IMR-90 (cell line): Measurements from ENCODE around the gene TMEM158. TPM values are rescaled to one million over a fixed set of nuclear protein-coding genes. Genes with fewer than 3 reads are reported as not detected.

Source experiments
- ATAC-seq: fragments of 200-7000 bp; cut with Tn5 transposase; 2 replicates; pipeline ENCODE4 v1.9.1; 2020; ENCODE audit warnings: low read depth, mild to moderate bottlenecking, moderate library complexity
- BruUV-seq: library from RNA; stranded (reverse); fragments of 400-500 nt; replicated peaks from 2 replicates; lab custom pipeline; 2021; lab: Mats Ljungman, UMichigan
- CTCF ChIA-PET: fragments of 300-600 bp; formaldehyde crosslinking; extraction: SDS; loops from one replicate; lab custom pipeline; 2021; ENCODE audit warnings: antibody characterized with exemption; lab: Yijun Ruan, JAX
- POLR2A ChIA-PET: fragments of 300-600 bp; sonication (Branson Sonifier 250); formaldehyde crosslinking; loops from one replicate; lab custom pipeline; 2022; ENCODE audit warnings: antibody characterized with exemption; ENCODE audit not compliant: unreplicated experiment; lab: Charles Lee
- DNase-seq: peaks from one replicate; pipeline ENCODE4 v3.0.0; 2013
- H2AFZ ChIP-seq: replicated peaks from 2 replicates; pipeline ENCODE3; 2013; ENCODE audit warnings: low read length, mild to moderate bottlenecking; ENCODE audit not compliant: poor library complexity
- H2AK5ac ChIP-seq: 2 replicates; pipeline ENCODE4 v1.6.1; 2013; ENCODE audit warnings: low read depth, low read length, inconsistent platforms
- H2AK9ac ChIP-seq: replicated peaks from 2 replicates; pipeline ENCODE3; 2013; ENCODE audit warnings: mild to moderate bottlenecking, low read depth, low read length, moderate library complexity; ENCODE audit not compliant: poor library complexity
- H2BK120ac ChIP-seq: 2 replicates; pipeline ENCODE4 v1.6.1; 2013; ENCODE audit warnings: low read depth, low read length, inconsistent platforms
- H2BK15ac ChIP-seq: 3 replicates; pipeline ENCODE4 v1.6.1; 2013; ENCODE audit warnings: low read depth, low read length, inconsistent platforms
- H2BK20ac ChIP-seq: 2 replicates; pipeline ENCODE4 v1.6.1; 2013; ENCODE audit warnings: low read depth, mild to moderate bottlenecking, inconsistent platforms, low read length, moderate library complexity
- H2BK5ac ChIP-seq: 2 replicates; pipeline ENCODE4 v1.6.1; 2013; ENCODE audit warnings: mild to moderate bottlenecking, low read depth, low read length, inconsistent platforms; ENCODE audit not compliant: poor library complexity, severe bottlenecking
- H3K14ac ChIP-seq: replicated peaks from 2 replicates; pipeline ENCODE4 v1.6.1; 2013; ENCODE audit warnings: low read depth, low read length, inconsistent platforms
- H3K18ac ChIP-seq: 2 replicates; pipeline ENCODE4 v1.6.1; 2013; ENCODE audit warnings: low read depth, low read length, control low read depth
- H3K23ac ChIP-seq: 2 replicates; pipeline ENCODE4 v1.6.1; 2013; ENCODE audit warnings: low read depth, low read length, inconsistent platforms
- H3K27ac ChIP-seq: 2 replicates; pipeline ENCODE4 v1.5.1; 2013; ENCODE audit warnings: mild to moderate bottlenecking, control low read depth, low read length; ENCODE audit not compliant: insufficient read depth
- H3K27me3 ChIP-seq: 2 replicates; pipeline ENCODE4 v1.6.1; 2013; ENCODE audit warnings: low read length; ENCODE audit not compliant: control insufficient read depth, insufficient read depth
- H3K36me3 ChIP-seq: 2 replicates; pipeline ENCODE4 v1.6.1; 2013; ENCODE audit warnings: low read length, mixed read lengths; ENCODE audit not compliant: control insufficient read depth, insufficient read depth
- H3K4ac ChIP-seq: 2 replicates; pipeline ENCODE4 v1.6.1; 2013; ENCODE audit warnings: low read depth, low read length, inconsistent platforms
- H3K4me1 ChIP-seq: 2 replicates; pipeline ENCODE4 v1.6.1; 2013; ENCODE audit warnings: low read length, mixed read lengths; ENCODE audit not compliant: control insufficient read depth, insufficient read depth
- H3K4me2 ChIP-seq: 2 replicates; pipeline ENCODE4 v1.6.1; 2013; ENCODE audit warnings: low read depth, mild to moderate bottlenecking, control low read depth, low read length, moderate library complexity
- H3K4me3 ChIP-seq: 2 replicates; pipeline ENCODE4 v1.5.1; 2013; ENCODE audit warnings: low read depth, mild to moderate bottlenecking, control low read depth, low read length, moderate library complexity; ENCODE audit not compliant: insufficient read depth
- H3K56ac ChIP-seq: 2 replicates; pipeline ENCODE4 v1.6.1; 2013; ENCODE audit warnings: low read length, inconsistent platforms; ENCODE audit not compliant: insufficient read depth; ENCODE audit errors: extremely low read depth
- H3K79me1 ChIP-seq, 2 experiments: 2 replicates each; pipeline ENCODE4 v1.6.1; 2013; ENCODE audit warnings: low read length in 2 of 2, inconsistent platforms in 1 of 2, low read depth in 1 of 2
- H3K9ac ChIP-seq: 2 replicates; pipeline ENCODE4 v1.6.1; 2013; ENCODE audit warnings: low read depth, low read length, control low read depth
- H3K9me1 ChIP-seq: 2 replicates; pipeline ENCODE4 v1.6.1; 2013; ENCODE audit warnings: low read length, inconsistent platforms; ENCODE audit not compliant: insufficient read depth
- H3K9me3 ChIP-seq: 2 replicates; pipeline ENCODE4 v1.6.1; 2013; ENCODE audit warnings: low read length; ENCODE audit not compliant: control insufficient read depth, insufficient read depth
- H4K20me1 ChIP-seq: 2 replicates; pipeline ENCODE4 v1.6.1; 2013; ENCODE audit warnings: low read length, inconsistent platforms; ENCODE audit not compliant: insufficient read depth
- H4K5ac ChIP-seq: 2 replicates; pipeline ENCODE4 v1.6.1; 2013; ENCODE audit warnings: mild to moderate bottlenecking, low read depth, low read length, control low read depth
- H4K8ac ChIP-seq, 2 experiments: 2 replicates each; pipeline ENCODE4 v1.6.1; 2013; ENCODE audit warnings: low read depth in 2 of 2, low read length in 2 of 2, control low read depth in 1 of 2, inconsistent platforms in 1 of 2
- H4K91ac ChIP-seq: 2 replicates; pipeline ENCODE4 v1.6.1; 2013; ENCODE audit warnings: low read depth, low read length, inconsistent platforms; ENCODE audit not compliant: insufficient read depth
- FOS ChIP-seq: fragments of 150-350 bp; IDR thresholded peaks from 2 replicates; pipeline ENCODE4 v1.6.1; 2016; ENCODE audit warnings: low read depth, low read length
- MAFK ChIP-seq: IDR thresholded peaks from 2 replicates; pipeline ENCODE4 v1.6.1; 2012; ENCODE audit warnings: low read depth, low read length, improper control_type of control experiment
- MXI1 ChIP-seq: IDR thresholded peaks from 2 replicates; pipeline ENCODE4 v1.6.1; 2012; ENCODE audit warnings: low read depth, mild to moderate bottlenecking, low read length, moderate library complexity, borderline replicate concordance
- NFE2L2 ChIP-seq: fragments of 150-350 bp; IDR thresholded peaks from 2 replicates; pipeline ENCODE4 v1.6.1; 2016; ENCODE audit warnings: low read depth, mild to moderate bottlenecking, low read length
- POLR2A ChIP-seq: IDR thresholded peaks from 2 replicates; pipeline ENCODE4 v1.6.1; 2012; ENCODE audit warnings: mild to moderate bottlenecking, low read depth, low read length
- RAD21 ChIP-seq: IDR thresholded peaks from 2 replicates; pipeline ENCODE4 v1.6.1; 2012; ENCODE audit warnings: low read length, improper control_type of control experiment
- RFX5 ChIP-seq: IDR thresholded peaks from 2 replicates; pipeline ENCODE4 v1.8.0; 2012; ENCODE audit warnings: low read depth, mild to moderate bottlenecking, low read length, moderate library complexity
- SMC3 ChIP-seq: fragments of 150-350 bp; IDR thresholded peaks from 2 replicates; pipeline ENCODE4 v1.6.1; 2016; ENCODE audit warnings: low read depth, mild to moderate bottlenecking, antibody characterized with exemption, low read length, moderate library complexity
- WGBS, 2 experiments: methylation state at CpG; one replicate each; pipeline versions ENCODE4 v1.1.5 to v1.1.7; 2013; ENCODE audit warnings: missing lambda C conversion rate in 2 of 2; ENCODE audit not compliant: insufficient read length in 1 of 2; ENCODE audit errors: extremely low coverage in 2 of 2; 5-methylcytosine and 5-hydroxymethylcytosine counted together
- dilution Hi-C: fragments of 300-500 bp; cut with HindIII; formaldehyde crosslinking; loops from one replicate; pipeline ENCODE4 v1.14.3; 2018; ENCODE audit warnings: low sequenced_read_pairs; ENCODE audit not compliant: unreplicated experiment
- in situ Hi-C: fragments of 300-500 bp; cut with MboI; formaldehyde crosslinking; loops from 3 replicates; pipeline ENCODE4 v1.14.3; 2019; ENCODE audit warnings: low sequenced_read_pairs, inconsistent platforms, mixed read lengths
- intact Hi-C: fragments of 100-400 bp; cut with micrococcal nuclease; formaldehyde crosslinking; loops from 2 replicates; pipeline ENCODE4 v1.10.0; 2022
- polyA plus RNA-seq, 3 experiments: library from polyadenylated mRNA; depleted of rRNA; stranded (reverse); fragments of >200 nt; gene quantifications; 2 replicates each; pipeline ENCODE4 v1.2.3, GENCODE V29; 2012; ENCODE audit warnings: low replicate concordance in 1 of 3
- total RNA-seq: library from RNA; depleted of rRNA; stranded (reverse); fragments of >200 nt; gene quantifications from 2 replicates; pipeline ENCODE4 v1.2.3, GENCODE V29; 2012
- TF ChIP-seq, protein P1 (sequence below): fragments of 150-350 bp; IDR thresholded peaks from 2 replicates; pipeline ENCODE4 v1.6.1; 2017; ENCODE audit warnings: mild to moderate bottlenecking, antibody characterized with exemption, low read length, low read depth

TMEM158 gene
- total and polyA plus RNA-seq, 2 of the 4 experiments (the other 2 are of a cell fraction): 1.6 to 16.4 TPM

DNA sequence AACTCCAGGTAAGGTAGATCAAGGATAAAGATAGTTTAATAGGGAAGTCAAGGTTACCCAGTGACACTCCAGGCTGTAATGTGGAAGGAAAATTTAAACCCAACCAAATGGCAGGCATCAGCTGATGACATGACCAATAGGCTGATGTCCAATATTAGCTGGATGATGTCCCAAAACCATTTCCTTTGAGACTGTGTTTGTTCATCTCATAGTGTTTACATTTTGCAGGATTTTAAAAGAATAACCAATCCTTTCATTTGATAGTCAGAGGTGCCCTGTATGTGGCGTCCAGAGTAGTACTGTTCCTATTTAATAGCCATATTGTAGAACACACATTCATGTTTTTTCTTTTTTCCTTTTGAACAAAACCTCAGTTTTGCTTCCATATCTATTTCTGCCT, 23.3 kb upstream of the TMEM158 start:
- Histone ChIP-seq H3K9me3 (no peaks in the 10 kb centered on the region), H3K27ac (no peak overlapping the region), H4K20me1 (no peaks in the 10 kb centered on the region), H3K36me3 (no peaks in the 10 kb centered on the region), H4K91ac (no peak overlapping the region), H2AK9ac (no peak overlapping the region), H3K9ac (no peak overlapping the region), H3K4me1 (peaks cover 10% of the 10 kb centered on the region), H3K14ac (no peak overlapping the region), H3K9me1 (0 out of 2 replicates have a peak, but pooled peaks cover 5% of the 10 kb centered on the region), H2BK20ac (no peak overlapping the region), H2AFZ (no peak overlapping the region), H3K56ac (no peak overlapping the region), H3K79me1 (no peaks in the 10 kb centered on the region), H3K4ac (peak overlapping the region; percentile 24; the same call in 1 of the 2 replicates), H2BK15ac (no peak overlapping the region), H4K5ac (no peak overlapping the region), H2BK5ac (no peak overlapping the region), H3K27me3 (no peaks in the 10 kb centered on the region), H3K23ac (no peak overlapping the region), H3K18ac (no peak overlapping the region), H2BK120ac (peak overlapping the region; percentile 39; the same call in 1 of the 2 replicates), H3K4me2 (no peak overlapping the region), H4K8ac (no peak overlapping the region), H2AK5ac (no peak overlapping the region), H3K4me3 (no peak overlapping the region)
- intact Hi-C loops: no loop called here
- ChIA-PET POLR2A (no interaction called here), CTCF (no interaction called here)
- no TSS peak for BruUV-seq
- WGBS, 2 experiments: no CpG with 5 or more reads among the region's 1 CpG
- dilution Hi-C loops: no loop called here
- TF ChIP-seq MXI1 (no peak), SMC3 (no peak), FOS (no peak), RAD21 (no peak), RFX5 (no peak), POLR2A (no peak), NFE2L2 (no peak), MAFK (no peak)
- TF ChIP-seq, protein P1, sequence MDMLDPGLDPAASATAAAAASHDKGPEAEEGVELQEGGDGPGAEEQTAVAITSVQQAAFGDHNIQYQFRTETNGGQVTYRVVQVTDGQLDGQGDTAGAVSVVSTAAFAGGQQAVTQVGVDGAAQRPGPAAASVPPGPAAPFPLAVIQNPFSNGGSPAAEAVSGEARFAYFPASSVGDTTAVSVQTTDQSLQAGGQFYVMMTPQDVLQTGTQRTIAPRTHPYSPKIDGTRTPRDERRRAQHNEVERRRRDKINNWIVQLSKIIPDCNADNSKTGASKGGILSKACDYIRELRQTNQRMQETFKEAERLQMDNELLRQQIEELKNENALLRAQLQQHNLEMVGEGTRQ: no peak
- DNase-seq (peak; percentile 57), ATAC-seq (peak; percentile 30)
- in situ Hi-C loops: no loop called here
